Stimulated activated CD4-positive, alpha-beta T cell treated with anti-CD3 and anti-CD28 coated beads, Interleukin-4, amount 100 ng/mL, for 4 hours (primary cell): ENCODE measurements around the gene ATAT1.
A peak's percentile ranks its signal among the peaks of the same experiment; 100 is the strongest.

ENCODE experiments used
- DNase-seq, 2 experiments: peaks; one replicate each; pipeline ENCODE4 v3.0.0-alpha.2; 2020

The ATAT1 gene

GRCh38 chr6:30626484-30627366 is at the start of gene ATAT1:
TSS of gene ATAT1 (plus strand) at chr6:30626874.
- DNase-seq = peak; percentile 85 to 86

GRCh38 chr6:30578051-30578450 is 48.6 kb upstream of the ATAT1 start:
- DNase-seq = no peak

GRCh38 chr6:30583921-30584320 is 42.8 kb upstream of the ATAT1 start:
- no peak for DNase-seq

- no peak for DNase-seq
Observed at GRCh38 chr6:30589754-30590358, 36.8 kb upstream of the ATAT1 start.

- DNase-seq = no peak
Observed at GRCh38 chr6:30590509-30590908, 36.2 kb upstream of the ATAT1 start.

- DNase-seq = no peak
Observed at GRCh38 chr6:30591008-30591407, 35.7 kb upstream of the ATAT1 start.

- no peak for DNase-seq
Observed at GRCh38 chr6:30592287-30592686, 34.4 kb upstream of the ATAT1 start.

- peak; percentile 70 to 72 for DNase-seq
Observed at GRCh38 chr6:30597315-30598144, 29.1 kb upstream of the ATAT1 start.

GRCh38 chr6:30598912-30599624 is 27.6 kb upstream of the ATAT1 start:
- DNase-seq = no peak

- no peak for DNase-seq
Observed at GRCh38 chr6:30599625-30600324, 26.9 kb upstream of the ATAT1 start.

- DNase-seq = no peak
Observed at GRCh38 chr6:30600451-30600961, 26.2 kb upstream of the ATAT1 start.

- no peak for DNase-seq
Observed at GRCh38 chr6:30601436-30601814, 25.2 kb upstream of the ATAT1 start.

GRCh38 chr6:30601815-30602641 is 24.6 kb upstream of the ATAT1 start:
- no peak for DNase-seq

GRCh38 chr6:30603961-30604360 is 22.7 kb upstream of the ATAT1 start:
- no peak for DNase-seq

- DNase-seq = no peak
Observed at GRCh38 chr6:30610065-30610464, 16.6 kb upstream of the ATAT1 start.

- no peak for DNase-seq
Observed at GRCh38 chr6:30611150-30611855, 15.4 kb upstream of the ATAT1 start.

- DNase-seq = no peak
Observed at GRCh38 chr6:30611856-30612194, 14.8 kb upstream of the ATAT1 start.

- DNase-seq = no peak
Observed at GRCh38 chr6:30612213-30612612, 14.5 kb upstream of the ATAT1 start.

GRCh38 chr6:30612687-30613248 is 13.9 kb upstream of the ATAT1 start:
- DNase-seq = no peak
